Measurements from ENCODE around the gene DISP1.

The DISP1 gene

GRCh38 chr1:222785529-222785928 is 29.3 kb upstream of the DISP1 start:
- TF ChIP-seq REST (tag by site-specific recombination; IDR thresholded peaks at IDR 0.05), result no peak
- TF ChIP-seq ZXDB (tag by site-specific recombination; IDR thresholded peaks at IDR 0.05), result no peak
- TF ChIP-seq, protein P1, sequence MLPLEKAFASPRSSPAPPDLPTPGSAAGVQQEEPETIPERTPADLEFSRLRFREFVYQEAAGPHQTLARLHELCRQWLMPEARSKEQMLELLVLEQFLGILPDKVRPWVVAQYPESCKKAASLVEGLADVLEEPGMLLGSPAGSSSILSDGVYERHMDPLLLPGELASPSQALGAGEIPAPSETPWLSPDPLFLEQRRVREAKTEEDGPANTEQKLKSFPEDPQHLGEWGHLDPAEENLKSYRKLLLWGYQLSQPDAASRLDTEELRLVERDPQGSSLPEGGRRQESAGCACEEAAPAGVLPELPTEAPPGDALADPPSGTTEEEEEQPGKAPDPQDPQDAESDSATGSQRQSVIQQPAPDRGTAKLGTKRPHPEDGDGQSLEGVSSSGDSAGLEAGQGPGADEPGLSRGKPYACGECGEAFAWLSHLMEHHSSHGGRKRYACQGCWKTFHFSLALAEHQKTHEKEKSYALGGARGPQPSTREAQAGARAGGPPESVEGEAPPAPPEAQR (tag by site-specific recombination; IDR thresholded peaks at IDR 0.05), result no peak
- no peak for TF ChIP-seq ZNF629 (tag by site-specific recombination; IDR thresholded peaks at IDR 0.05)
- no peak for TF ChIP-seq HOXA7 (CRISPR knock-in tag; IDR thresholded peaks at IDR 0.05; ENCODE audit: borderline replicate concordance)
- TF ChIP-seq, protein P2, sequence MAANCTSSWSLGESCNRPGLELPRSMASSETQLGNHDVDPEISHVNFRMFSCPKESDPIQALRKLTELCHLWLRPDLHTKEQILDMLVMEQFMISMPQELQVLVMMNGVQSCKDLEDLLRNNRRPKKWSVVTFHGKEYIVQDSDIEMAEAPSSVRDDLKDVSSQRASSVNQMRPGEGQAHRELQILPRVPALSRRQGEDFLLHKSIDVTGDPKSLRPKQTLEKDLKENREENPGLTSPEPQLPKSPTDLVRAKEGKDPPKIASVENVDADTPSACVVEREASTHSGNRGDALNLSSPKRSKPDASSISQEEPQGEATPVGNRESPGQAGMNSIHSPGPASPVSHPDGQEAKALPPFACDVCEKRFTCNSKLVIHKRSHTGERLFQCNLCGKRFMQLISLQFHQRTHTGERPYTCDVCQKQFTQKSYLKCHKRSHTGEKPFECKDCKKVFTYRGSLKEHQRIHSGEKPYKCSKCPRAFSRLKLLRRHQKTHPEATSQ (tag by site-specific recombination; IDR thresholded peaks at IDR 0.05), result no peak
- no peak for TF ChIP-seq ZNF623 (tag by site-specific recombination; IDR thresholded peaks at IDR 0.05)
- TF ChIP-seq ZNF580 (tag by site-specific recombination; IDR thresholded peaks at IDR 0.05), result no peak
- TF ChIP-seq ZNF404 (tag by site-specific recombination; IDR thresholded peaks at IDR 0.05), result no peak
- no peak for TF ChIP-seq ZNF362 (tag by site-specific recombination; IDR thresholded peaks at IDR 0.05)
- TF ChIP-seq WT1 (tag by site-specific recombination; IDR thresholded peaks at IDR 0.05), result no peak
- TF ChIP-seq SP2 (tag by site-specific recombination; IDR thresholded peaks at IDR 0.05), result no peak
- peaks cover 20% of the 10 kb centered on the region for H3K4me1 ChIP-seq (ENCODE audit: control insufficient read depth, insufficient read depth, low read length)
- H3K36me3 ChIP-seq (ENCODE audit: control insufficient read depth in 2 of 2, insufficient read depth in 1 of 2, low read length in 2 of 2), result no peaks in the 10 kb centered on the region
- H3K4me3 ChIP-seq (ENCODE audit: low read depth, low read length), result no peak overlapping the region
- CTCF ChIA-PET, result interaction anchor here (0.5 to 1.0 kb wide), 4 partner anchors 21 to 301 kb away, joined by 3 to 4 read pairs (median 3); no protein-coding TSS in a partner anchor
- POLR2A ChIA-PET, result no interaction called here
- H3K9me3 ChIP-seq (ENCODE audit: control insufficient read depth, insufficient read depth, low read depth, low read length), result no peaks in the 10 kb centered on the region
- H3K27ac ChIP-seq (ENCODE audit: extremely low read depth, low read depth, low read length), result no peak overlapping the region

GRCh38 chr1:222786121-222786520 is 28.7 kb upstream of the DISP1 start:
- CTCF ChIA-PET, result interaction anchor here (0.5 to 1.3 kb wide), 5 partner anchors 21 to 304 kb away, joined by 3 to 6 read pairs (median 3); no protein-coding TSS in a partner anchor
- no peak for TF ChIP-seq ZNF324 (tag by site-specific recombination; IDR thresholded peaks at IDR 0.05)
- TF ChIP-seq ZBTB48 (tag by site-specific recombination; IDR thresholded peaks at IDR 0.05), result no peak
- TF ChIP-seq ZBTB21 (tag by site-specific recombination; IDR thresholded peaks at IDR 0.05), result no peak
- no peak for TF ChIP-seq ZFP69B (tag by site-specific recombination; IDR thresholded peaks at IDR 0.05)
- no peak for TF ChIP-seq ZNF148 (tag by site-specific recombination; IDR thresholded peaks at IDR 0.05; ENCODE audit: borderline replicate concordance)
- TF ChIP-seq PRDM4 (tag by site-specific recombination; IDR thresholded peaks at IDR 0.05), result no peak
- no peak for TF ChIP-seq ZNF777 (tag by site-specific recombination; IDR thresholded peaks at IDR 0.05; ENCODE audit: borderline replicate concordance)
- no peak for TF ChIP-seq ZNF157 (tag by site-specific recombination; IDR thresholded peaks at IDR 0.05)
- TF ChIP-seq ZNF707 (tag by site-specific recombination; IDR thresholded peaks at IDR 0.05), result no peak
- no peak overlapping the region for H3K4me3 ChIP-seq (ENCODE audit: low read depth, low read length)
- peaks cover 20% of the 10 kb centered on the region for H3K4me1 ChIP-seq (ENCODE audit: control insufficient read depth, insufficient read depth, low read length)
- POLR2A ChIA-PET, result no interaction called here
- no peak overlapping the region for H3K27ac ChIP-seq (ENCODE audit: extremely low read depth, low read depth, low read length)
- no peaks in the 10 kb centered on the region for H3K9me3 ChIP-seq (ENCODE audit: control insufficient read depth, insufficient read depth, low read depth, low read length)
- H3K36me3 ChIP-seq (ENCODE audit: control insufficient read depth in 2 of 2, insufficient read depth in 1 of 2, low read length in 2 of 2), result no peaks in the 10 kb centered on the region

Measured in HEK293 (cell line).